ENCODE results near the gene MAJIN.

DNA sequence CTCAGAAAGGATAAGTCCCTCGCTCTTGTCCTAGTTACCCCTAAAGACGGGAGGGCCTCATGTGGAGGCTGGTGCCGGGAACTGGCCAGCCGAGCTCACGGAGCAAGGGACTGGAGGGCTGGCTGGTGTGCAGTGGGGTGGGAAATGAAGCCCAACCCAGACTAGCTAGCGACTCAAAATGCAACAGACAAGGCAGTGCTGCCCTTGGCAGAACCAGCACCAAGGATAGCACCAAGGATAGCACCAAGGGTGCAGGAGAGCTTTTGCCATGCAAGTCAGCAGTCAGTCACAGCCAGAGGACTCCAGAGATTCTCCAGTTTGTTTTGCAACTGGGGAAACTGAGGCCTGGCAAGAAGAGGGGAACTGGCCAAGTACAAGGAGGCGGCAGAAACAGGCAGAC is 31.4 kb upstream of the MAJIN start:
- TF ChIP-seq CTCF (IDR thresholded peaks at IDR 0.05) = no peak
- TF ChIP-seq POLR2A (IDR thresholded peaks at IDR 0.05) = no peak

Measured in heart left ventricle (tissue), 13 donors.